Bone marrow (tissue), 2 donors: ENCODE measurements around the gene ASIC5.
"Not testable (repeated sequence)": the region's sequence is repeated elsewhere in the genome, so short reads cannot be mapped to it uniquely, and the experiment has no call there.

ENCODE experiments used
- DNase-seq, 2 donors: peaks; one replicate each; lab custom pipeline; 2025; lab: John Stamatoyannopoulos, UW

The ASIC5 gene, protein sequence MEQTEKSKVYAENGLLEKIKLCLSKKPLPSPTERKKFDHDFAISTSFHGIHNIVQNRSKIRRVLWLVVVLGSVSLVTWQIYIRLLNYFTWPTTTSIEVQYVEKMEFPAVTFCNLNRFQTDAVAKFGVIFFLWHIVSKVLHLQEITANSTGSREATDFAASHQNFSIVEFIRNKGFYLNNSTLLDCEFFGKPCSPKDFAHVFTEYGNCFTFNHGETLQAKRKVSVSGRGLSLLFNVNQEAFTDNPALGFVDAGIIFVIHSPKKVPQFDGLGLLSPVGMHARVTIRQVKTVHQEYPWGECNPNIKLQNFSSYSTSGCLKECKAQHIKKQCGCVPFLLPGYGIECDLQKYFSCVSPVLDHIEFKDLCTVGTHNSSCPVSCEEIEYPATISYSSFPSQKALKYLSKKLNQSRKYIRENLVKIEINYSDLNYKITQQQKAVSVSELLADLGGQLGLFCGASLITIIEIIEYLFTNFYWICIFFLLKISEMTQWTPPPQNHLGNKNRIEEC

GRCh38 chr4:155866177-155866576, at the start of gene ASIC5:
TSS of gene ASIC5 (minus strand) at chr4:155866277. CDS start at chr4:155866226, 51 bp downstream.
- DNase-seq = no peak

DNA sequence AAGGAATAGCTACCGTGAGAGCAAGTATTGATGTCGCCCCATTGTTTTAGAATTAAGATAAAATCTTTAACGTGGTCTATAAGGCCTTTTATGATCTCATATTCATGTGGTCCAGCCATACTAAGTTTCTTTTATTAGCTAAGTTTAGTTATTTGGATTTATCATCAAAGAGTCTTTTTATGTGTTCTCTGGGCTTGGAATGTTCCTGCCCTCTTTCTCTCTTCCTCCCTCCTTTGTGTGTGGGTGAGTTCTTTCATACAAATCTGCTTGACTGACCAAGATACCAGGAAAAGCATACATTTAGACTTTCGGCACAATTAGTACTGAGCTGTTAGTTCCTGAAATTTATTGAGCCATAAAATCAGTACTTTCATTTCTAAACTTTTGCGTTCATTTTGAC, 48.7 kb upstream of the ASIC5 start:
- DNase-seq = no peak

- DNase-seq = no peak
Measured at GRCh38 chr4:155911905-155912304, 45.8 kb upstream of the ASIC5 start.

- DNase-seq = no peak
Measured at GRCh38 chr4:155909615-155910226, 43.6 kb upstream of the ASIC5 start.

DNA sequence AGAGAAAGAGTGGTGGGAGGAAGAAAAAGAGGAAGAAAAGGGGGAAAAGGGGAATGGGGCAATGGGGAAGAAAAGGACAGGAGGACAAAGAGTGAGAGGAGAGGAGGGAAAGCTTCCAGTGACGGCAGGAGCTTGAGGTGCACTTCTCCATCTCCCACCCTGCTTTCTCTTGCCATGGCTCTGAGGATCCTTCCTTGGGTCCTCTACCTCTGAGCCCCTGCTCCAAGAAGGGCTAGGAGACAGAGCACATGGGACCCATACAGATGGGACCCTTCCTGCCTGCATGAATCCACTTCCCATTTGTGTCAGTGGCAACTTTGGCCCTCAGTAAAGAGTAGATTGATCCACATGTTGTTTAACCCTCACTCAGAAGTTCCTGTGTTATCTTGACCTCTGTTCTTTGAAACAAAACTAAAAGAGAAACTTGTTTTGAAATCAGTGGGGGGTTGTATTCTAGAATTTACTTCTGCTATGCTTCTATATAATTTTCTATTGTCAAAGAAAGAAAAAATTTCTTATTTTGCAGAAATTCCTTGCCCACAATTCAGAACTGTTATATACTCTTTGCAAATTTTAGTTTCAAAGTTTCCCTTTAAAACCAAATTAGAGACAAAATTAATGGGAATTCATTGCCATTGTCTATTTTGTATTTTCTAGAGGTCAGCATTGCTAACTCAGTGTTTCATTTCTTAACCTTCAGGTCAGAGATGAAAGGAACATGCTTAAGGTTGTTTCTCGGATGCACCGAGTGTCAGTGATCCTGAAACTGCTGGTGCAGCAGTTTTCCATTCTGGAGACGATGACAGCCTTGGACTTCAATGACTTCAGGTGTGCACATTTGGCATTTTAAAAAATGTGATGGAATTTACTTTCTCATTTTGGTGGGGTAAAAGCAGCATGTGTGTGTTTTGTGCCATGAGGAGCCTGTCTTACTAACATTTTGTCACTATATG, 42.4 kb upstream of the ASIC5 start:
- no peak for DNase-seq

GRCh38 chr4:155907556-155907955, 41.5 kb upstream of the ASIC5 start:
- no peak for DNase-seq

- no peak for DNase-seq
Measured at GRCh38 chr4:155906554-155907247, 40.6 kb upstream of the ASIC5 start.

DNA sequence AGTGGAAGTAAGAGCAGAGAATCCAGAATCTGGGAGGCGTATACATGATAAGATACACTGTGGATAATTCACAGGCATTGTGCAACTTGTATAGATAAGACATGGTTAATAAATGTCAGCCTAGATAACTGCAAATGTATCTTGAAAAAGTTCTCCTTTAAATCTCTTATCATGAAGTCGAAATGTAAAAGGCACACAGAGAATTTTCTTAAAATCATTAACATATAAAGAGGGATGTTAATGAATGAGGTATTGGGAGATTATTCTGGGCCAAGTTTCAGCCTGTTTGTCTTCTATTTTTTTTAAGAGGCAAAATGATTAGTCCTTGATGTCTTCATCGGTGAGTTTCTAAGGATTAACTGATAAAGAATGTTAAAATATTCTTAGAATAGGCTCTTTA, 38.3 kb upstream of the ASIC5 start:
- DNase-seq = no peak

DNA sequence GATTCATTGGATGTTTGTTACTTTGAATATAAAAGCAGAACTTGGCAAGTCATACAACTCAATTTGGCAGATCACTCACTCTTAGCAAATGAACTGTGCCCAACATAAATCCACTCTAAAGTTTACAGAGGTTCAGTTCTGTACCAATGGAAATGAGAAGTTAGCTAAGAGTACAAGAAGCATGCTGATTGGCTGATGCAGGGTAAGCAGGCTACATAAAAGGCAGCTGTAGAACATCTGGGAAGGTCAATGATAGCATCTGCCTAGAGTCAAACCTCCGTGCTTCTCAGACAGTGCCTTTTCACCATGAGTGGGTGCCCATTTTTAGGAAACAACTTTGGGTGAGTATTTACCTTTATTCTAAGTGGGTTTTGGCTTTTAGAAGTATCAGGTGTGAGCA, 37.4 kb upstream of the ASIC5 start, which contains the start of gene TDO2:
Gene TDO2 (plus strand): TSS at position 244 of the 400 bp plus-strand sequence. CDS start 63 bp downstream, at position 307.
- DNase-seq = no peak

- no peak for DNase-seq
Measured at GRCh38 chr4:155901013-155901412, 34.9 kb upstream of the ASIC5 start.

DNA sequence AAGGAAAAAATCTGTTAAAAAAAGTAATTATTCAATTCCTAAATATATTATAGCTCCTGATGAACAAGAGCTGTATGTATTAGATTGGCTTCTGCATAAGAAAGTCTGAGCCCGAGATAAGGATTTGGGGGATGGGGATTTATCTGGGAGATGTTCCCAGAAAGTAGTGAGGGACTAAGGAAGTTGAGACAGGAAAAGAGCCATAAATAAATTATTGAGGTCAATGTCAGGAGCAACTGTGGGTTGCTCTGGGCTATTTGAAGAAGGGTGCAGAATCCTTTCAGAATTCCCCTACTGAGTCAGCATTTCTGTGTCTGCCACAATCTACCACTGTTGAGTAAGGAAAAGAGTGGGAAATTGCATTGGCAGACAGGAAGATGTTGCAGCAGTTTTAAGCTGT, 34.3 kb upstream of the ASIC5 start:
- no peak for DNase-seq

GRCh38 chr4:155899891-155900290, 33.8 kb upstream of the ASIC5 start:
- DNase-seq = no peak

DNA sequence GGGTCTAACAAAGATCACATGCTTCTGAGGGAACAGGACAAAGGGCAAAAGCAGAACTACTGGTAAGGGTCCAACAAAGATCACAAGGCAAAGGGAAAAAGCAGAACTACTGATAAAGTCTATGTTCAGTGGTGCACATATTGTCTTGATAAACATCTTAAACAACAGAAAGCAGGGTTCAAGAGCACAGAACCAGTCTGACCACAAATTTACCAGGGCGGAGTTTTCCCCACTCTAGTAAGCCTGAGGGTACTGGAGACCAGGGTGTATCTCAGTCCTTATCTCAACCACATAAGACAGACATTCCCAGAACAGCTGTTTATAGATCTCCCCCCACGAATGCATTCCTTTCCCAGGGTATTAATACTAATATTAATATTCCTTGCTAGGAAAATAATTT, 32.3 kb upstream of the ASIC5 start:
- not testable (repeated sequence) for DNase-seq

DNA sequence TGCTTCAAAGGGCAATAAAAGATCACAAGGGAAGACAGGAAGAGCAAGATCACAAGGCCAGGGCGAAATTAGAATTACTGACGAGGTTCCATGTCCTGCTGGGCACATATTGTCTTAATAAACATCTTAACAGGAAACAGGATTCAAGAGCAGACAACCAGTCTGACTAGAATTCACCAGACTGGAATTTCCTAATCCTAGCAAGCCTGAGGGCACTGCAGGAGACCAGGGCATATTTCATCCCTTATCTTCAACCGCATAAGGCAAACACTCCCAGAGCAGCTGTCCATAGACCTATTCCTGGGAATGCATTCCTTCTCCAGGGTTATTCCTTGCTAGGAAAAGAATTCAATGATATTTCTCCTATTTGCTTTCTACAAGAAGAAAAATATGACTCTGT, 25.0 kb upstream of the ASIC5 start:
- no peak for DNase-seq

DNA sequence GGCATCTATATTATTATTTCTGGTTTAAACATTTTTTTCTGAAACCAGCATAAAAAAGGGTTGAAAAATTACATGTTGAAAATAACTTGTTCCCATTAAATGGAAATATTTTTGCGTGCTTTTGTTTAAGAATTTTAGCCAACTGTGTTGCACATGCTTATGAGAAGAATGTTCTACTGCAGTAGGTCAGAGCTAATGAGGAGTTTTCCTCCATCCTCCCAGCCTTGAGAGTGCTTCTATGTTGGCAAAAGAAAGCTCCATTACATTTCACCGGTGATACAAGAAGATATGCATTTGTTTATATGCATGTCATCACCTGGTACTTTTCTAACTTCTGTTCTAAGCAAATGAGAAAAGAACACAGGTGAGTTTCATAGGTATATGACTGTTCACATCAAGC, 23.9 kb upstream of the ASIC5 start:
- DNase-seq = no peak

GRCh38 chr4:155889031-155889793, 23.1 kb upstream of the ASIC5 start:
- no peak for DNase-seq

GRCh38 chr4:155887847-155888570, 21.9 kb upstream of the ASIC5 start:
- DNase-seq = no peak

DNA sequence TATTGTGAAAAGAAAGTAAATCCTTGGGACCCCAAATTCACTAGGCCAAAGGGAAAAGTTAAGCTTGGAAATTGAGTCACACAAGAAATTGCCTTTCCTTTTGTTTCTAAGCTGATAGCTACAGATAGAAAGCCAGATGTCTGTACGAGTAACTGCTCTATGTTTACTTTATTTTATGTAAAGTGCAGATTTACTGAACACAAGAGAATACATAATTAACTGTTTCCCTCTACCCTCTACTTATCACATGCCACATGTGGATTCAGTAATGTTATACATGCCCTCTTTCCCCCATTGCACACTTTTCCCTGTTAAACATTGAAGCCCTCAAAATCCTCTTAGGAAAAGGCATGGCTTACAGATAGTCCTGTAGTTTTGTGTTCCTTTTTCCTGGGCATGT, 21.0 kb upstream of the ASIC5 start:
- DNase-seq = no peak

GRCh38 chr4:155885666-155886065, 19.6 kb upstream of the ASIC5 start:
- no peak for DNase-seq

GRCh38 chr4:155883895-155884294, 17.8 kb upstream of the ASIC5 start:
- DNase-seq = no peak
